MCF 10A (cell line): Measurements from ENCODE around the gene MOK. TPM values are rescaled to one million over a fixed set of nuclear protein-coding genes. Genes with fewer than 3 reads are reported as not detected.

Source experiments
- BruUV-seq: library from RNA; stranded (reverse); fragments of 400-500 nt; replicated peaks from 2 replicates; lab custom pipeline; 2021; lab: Mats Ljungman, UMichigan
- CTCF ChIA-PET: fragments of 300-600 bp; sonication (Branson Sonifier 250); formaldehyde crosslinking; extraction: SDS; loops from one replicate; lab custom pipeline; 2021; ENCODE audit warnings: antibody characterized with exemption, inconsistent platforms; lab: Yijun Ruan, JAX
- POLR2A ChIA-PET: fragments of 300-600, 350-650 bp; sonication (Branson Sonifier 250); formaldehyde crosslinking; extraction: SDS; loops from one replicate; lab custom pipeline; 2020; ENCODE audit warnings: antibody characterized with exemption, inconsistent platforms; lab: Yijun Ruan, JAX
- DNase-seq: peaks from one replicate; pipeline ENCODE4 v3.0.0-alpha.2; 2018; ENCODE audit not compliant: unreplicated experiment
- H3K27ac Mint-ChIP-seq: one replicate; pipeline ENCODE4 v1.8.0; 2022; ENCODE audit warnings: mild to moderate bottlenecking, low read depth, mixed read lengths; ENCODE audit not compliant: unreplicated experiment
- H3K27me3 Mint-ChIP-seq: one replicate; pipeline ENCODE4 v1.8.0; 2022; ENCODE audit warnings: mixed read lengths; ENCODE audit not compliant: insufficient read depth, unreplicated experiment
- H3K36me3 Mint-ChIP-seq: one replicate; pipeline ENCODE4 v1.8.0; 2022; ENCODE audit warnings: mild to moderate bottlenecking, moderate library complexity, mixed read lengths; ENCODE audit not compliant: insufficient read depth, unreplicated experiment
- H3K4me1 Mint-ChIP-seq: one replicate; pipeline ENCODE4 v1.8.0; 2022; ENCODE audit warnings: mixed read lengths; ENCODE audit not compliant: insufficient read depth, unreplicated experiment
- H3K4me3 Mint-ChIP-seq: one replicate; pipeline ENCODE4 v1.8.0; 2022; ENCODE audit warnings: mild to moderate bottlenecking, moderate library complexity, mixed read lengths; ENCODE audit not compliant: unreplicated experiment
- H3K9me3 Mint-ChIP-seq: one replicate; pipeline ENCODE4 v1.8.0; 2022; ENCODE audit warnings: mixed read lengths; ENCODE audit not compliant: unreplicated experiment
- CTCF ChIP-seq: fragments of 200-600 bp; IDR thresholded peaks from one replicate; pipeline ENCODE4 v1.8.0; 2022; ENCODE audit warnings: antibody characterized with exemption, mild to moderate bottlenecking; ENCODE audit not compliant: unreplicated experiment
- intact Hi-C: fragments of 100-400 bp; cut with micrococcal nuclease; formaldehyde crosslinking; loops from 2 replicates; pipeline ENCODE4 v1.14.1; 2022
- total RNA-seq: library from RNA; stranded (reverse); gene quantifications from 2 replicates; pipeline ENCODE4 v1.2.3, GENCODE V29; 2022

The MOK gene
- total RNA-seq, 1 experiment from 2014 or later = 98.9 TPM

GRCh38 chr14:102234331-102235264 lies 70.4 kb downstream of the MOK start:
- TF ChIP-seq CTCF = no peak
- Mint-ChIP-seq H3K36me3 (peaks cover 7% of the 10 kb centered on the region), H3K27me3 (no peaks in the 10 kb centered on the region), H3K27ac (no peak overlapping the region), H3K4me1 (no peaks in the 10 kb centered on the region), H3K4me3 (no peak overlapping the region), H3K9me3 (no peaks in the 10 kb centered on the region)
- ChIA-PET CTCF (interaction anchor here (3.1 kb wide), 1 partner anchor 80 kb away, joined by 20 read pairs; no protein-coding TSS in a partner anchor), POLR2A (interaction anchor here (1.3 to 1.4 kb wide), 2 partner anchors 79 to 81 kb away, joined by 3 to 5 read pairs; no protein-coding TSS in a partner anchor)
- BruUV-seq = no TSS peak
- peak; percentile 22 for DNase-seq
- intact Hi-C loops = loop anchor here (1.0 to 2.0 kb wide), 3 partner anchors 46 to 80 kb away; partner anchors contain the start of gene MOK

GRCh38 chr14:102233081-102233480 lies 71.9 kb downstream of the MOK start:
- no peak overlapping the region for H3K4me3 Mint-ChIP-seq
- CTCF ChIA-PET = interaction anchor here (0.6 to 3.1 kb wide), 2 partner anchors 23 to 82 kb away, joined by 3 to 20 read pairs; no protein-coding TSS in a partner anchor
- H3K4me1 Mint-ChIP-seq = no peaks in the 10 kb centered on the region
- POLR2A ChIA-PET = interaction anchor here (1.3 to 1.4 kb wide), 2 partner anchors 81 to 83 kb away, joined by 3 to 5 read pairs; no protein-coding TSS in a partner anchor
- intact Hi-C loops = no loop called here
- DNase-seq = no peak
- H3K9me3 Mint-ChIP-seq = no peaks in the 10 kb centered on the region
- H3K27ac Mint-ChIP-seq = no peak overlapping the region
- H3K36me3 Mint-ChIP-seq = peaks cover 16% of the 10 kb centered on the region
- BruUV-seq = no TSS peak
- no peak for TF ChIP-seq CTCF
- H3K27me3 Mint-ChIP-seq = no peaks in the 10 kb centered on the region

DNA sequence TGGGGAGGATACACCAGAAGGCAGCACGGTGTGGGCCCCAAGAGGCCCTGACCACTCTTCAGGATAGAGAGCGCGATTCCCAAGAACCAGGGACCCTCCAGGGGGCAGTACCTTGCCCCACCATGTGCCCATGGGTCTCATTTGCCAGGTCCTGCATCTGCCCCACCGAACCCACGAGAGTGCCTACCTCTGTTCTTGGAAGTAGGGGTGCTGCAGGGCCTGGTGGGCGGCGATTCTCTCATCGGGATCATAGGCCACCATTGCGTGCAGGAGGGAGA lies 72.7 kb downstream of the MOK start:
- H3K36me3 Mint-ChIP-seq = peaks cover 16% of the 10 kb centered on the region
- ChIA-PET POLR2A (no interaction called here), CTCF (interaction anchor here (0.6 to 3.1 kb wide), 2 partner anchors 73 to 82 kb away, joined by 4 to 20 read pairs; partner anchors contain the start of gene MOK)
- no peak overlapping the region for H3K4me3 Mint-ChIP-seq
- BruUV-seq = no TSS peak
- no peaks in the 10 kb centered on the region for H3K4me1 Mint-ChIP-seq
- intact Hi-C loops = no loop called here
- H3K27ac Mint-ChIP-seq = no peak overlapping the region
- H3K9me3 Mint-ChIP-seq = no peaks in the 10 kb centered on the region
- no peak for DNase-seq
- no peaks in the 10 kb centered on the region for H3K27me3 Mint-ChIP-seq
- no peak for TF ChIP-seq CTCF
